NK-92 (cell line): Measurements from ENCODE around the gene CMPK1.
"Not testable (repeated sequence)": the region's sequence is repeated elsewhere in the genome, so short reads cannot be mapped to it uniquely, and the experiment has no call there.

ENCODE experiments used
- DNase-seq: peaks from one replicate; lab custom pipeline; 2025; ENCODE audit not compliant: unreplicated experiment; lab: John Stamatoyannopoulos, UW

The CMPK1 gene, protein sequence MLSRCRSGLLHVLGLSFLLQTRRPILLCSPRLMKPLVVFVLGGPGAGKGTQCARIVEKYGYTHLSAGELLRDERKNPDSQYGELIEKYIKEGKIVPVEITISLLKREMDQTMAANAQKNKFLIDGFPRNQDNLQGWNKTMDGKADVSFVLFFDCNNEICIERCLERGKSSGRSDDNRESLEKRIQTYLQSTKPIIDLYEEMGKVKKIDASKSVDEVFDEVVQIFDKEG

DNA sequence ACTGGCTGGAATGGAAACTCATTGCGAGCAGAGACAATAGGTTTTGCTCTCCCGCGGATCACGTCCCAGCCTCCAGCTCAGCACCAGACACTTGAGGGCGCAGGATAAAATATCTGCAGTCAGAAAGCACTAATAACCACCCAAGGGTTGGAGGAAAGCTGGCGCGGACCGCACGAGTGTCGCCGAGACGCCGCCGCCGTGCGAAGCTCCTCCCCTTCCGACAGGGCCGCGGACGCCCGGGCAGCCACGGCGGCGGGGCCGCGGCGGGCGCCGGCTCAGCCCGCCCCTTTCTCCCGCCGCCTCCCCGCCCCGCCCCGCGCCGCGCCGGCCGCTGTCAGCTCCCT lies at the start of gene CMPK1:
TSS of gene CMPK1 (plus strand) at position 213 of the 344 bp plus-strand sequence. CDS start 156 bp downstream, outside the sequence.
- DNase-seq: no peak

DNA sequence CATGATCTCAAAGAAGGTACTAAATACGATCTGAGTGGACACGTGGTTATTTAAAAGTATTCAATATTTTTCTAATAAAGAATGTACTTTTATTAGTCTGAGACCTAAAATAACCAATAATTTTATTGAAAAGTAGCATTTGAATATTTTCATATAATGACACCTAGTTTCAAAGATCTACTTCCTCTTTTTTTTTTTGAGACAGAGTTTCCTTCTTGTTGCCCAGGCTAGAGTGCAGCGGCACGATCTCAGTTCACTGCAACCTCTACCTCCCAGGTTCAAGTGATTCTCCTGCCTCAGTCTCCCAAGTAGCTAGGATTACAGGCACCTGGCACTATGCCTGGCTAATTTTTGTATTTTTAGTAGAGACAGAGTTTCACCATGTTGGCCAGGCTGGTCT lies 45.5 kb upstream of the CMPK1 start:
- DNase-seq: not testable (repeated sequence)

DNA sequence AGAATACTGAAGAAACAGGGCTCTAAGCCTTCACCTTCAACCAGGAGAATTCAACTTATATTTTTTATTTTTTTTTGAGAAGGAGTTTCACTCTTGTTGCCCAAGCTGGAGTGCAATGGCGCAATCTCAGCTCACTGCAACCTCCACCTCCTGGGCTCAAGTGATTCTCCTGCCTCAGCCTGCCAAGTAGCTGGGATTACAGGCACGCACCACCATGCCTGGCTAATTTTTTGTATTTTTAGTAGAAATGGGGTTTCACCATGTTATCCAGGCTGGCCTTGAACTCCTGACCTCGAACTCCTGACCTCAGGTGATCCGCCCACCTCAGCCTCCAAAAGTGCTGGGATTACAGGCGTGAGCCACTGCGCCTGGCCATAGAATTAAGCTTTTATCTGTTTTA lies 38.7 kb upstream of the CMPK1 start:
- DNase-seq: not testable (repeated sequence)

DNA sequence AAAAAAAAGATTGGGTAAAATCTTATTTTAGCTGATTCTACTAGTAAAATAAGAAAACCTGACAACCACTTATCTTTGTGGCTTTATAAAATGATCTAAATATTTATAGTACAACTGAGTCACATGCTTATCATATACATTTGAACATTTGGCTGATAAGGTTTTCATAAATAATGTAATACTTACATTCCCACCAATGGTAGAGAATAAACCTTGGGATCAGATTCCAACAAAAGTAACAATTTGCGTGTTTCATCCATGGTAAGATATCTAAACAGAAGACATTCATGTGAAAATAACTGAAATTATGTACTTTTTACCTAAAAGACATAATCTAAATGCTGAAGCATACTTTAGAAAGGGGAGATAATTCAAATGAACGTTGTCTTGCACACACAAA lies 38.0 kb upstream of the CMPK1 start:
- DNase-seq: no peak

DNA sequence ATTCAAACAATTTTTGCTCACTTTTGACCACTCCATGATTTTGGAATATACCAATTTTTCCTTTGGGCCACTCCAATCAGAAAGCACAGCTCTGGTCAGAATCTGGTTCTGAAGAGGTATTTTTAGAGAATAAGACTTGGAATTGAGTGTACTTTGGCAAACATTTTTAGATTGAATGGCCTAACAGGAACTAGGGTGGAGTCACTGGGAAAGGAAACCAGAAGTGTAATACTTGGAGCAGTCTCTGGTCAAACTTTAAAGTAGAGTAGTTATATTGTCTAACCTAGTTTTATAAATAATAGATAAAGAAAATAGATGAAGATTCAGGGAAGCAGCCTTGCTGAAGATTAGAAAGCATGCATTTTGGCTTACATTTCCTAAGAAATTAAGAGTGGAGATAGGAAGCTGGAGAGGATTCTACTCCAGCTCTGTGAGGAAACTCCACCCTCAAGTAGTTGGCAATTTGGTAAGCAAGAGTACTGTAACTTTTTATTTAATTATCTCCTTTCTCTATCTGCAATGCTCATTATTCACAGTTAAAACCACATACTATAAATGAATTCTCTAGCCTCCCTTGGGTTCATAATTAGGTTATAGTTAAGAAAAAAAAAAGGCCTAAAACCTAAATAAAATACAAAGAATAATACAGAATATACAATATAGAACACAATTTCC lies 35.4 kb upstream of the CMPK1 start:
- DNase-seq: no peak

DNA sequence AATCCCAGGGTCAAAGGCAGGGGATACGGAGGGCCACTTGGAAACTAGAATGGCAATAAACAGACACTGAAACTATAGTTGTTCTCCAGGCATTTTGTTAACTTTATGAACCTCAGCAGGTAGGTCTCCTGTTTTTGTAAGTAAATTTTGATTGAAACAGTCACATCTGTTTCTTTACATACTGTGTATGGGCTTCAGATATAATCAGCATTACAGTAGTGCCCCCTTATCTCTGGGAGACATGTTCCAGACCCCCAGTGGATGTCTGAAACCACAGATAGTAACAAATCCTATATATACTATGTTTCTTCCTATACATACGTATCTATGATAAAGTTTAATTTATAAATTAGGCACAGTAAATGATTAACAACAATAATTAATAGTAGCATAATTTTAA lies 31.1 kb upstream of the CMPK1 start:
- no peak for DNase-seq

DNA sequence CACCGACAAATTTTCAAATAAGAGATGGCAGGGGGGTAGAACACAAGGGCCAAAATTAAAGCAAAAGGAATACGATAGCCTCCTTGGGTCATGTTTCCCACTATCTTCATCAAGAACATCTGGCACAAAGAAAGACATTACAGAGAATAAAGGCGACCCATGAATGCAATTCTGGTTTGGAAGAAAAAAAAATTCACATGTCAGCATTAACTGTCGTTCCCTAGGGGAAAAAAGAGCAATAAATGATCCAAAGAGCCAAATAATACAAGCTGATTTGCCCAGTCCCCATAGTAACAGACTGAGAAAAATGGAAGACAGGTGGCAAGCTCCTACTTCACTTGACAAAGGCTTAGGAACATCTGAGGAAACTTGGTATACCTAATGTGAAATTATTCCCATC lies 24.2 kb upstream of the CMPK1 start:
- no peak for DNase-seq

DNA sequence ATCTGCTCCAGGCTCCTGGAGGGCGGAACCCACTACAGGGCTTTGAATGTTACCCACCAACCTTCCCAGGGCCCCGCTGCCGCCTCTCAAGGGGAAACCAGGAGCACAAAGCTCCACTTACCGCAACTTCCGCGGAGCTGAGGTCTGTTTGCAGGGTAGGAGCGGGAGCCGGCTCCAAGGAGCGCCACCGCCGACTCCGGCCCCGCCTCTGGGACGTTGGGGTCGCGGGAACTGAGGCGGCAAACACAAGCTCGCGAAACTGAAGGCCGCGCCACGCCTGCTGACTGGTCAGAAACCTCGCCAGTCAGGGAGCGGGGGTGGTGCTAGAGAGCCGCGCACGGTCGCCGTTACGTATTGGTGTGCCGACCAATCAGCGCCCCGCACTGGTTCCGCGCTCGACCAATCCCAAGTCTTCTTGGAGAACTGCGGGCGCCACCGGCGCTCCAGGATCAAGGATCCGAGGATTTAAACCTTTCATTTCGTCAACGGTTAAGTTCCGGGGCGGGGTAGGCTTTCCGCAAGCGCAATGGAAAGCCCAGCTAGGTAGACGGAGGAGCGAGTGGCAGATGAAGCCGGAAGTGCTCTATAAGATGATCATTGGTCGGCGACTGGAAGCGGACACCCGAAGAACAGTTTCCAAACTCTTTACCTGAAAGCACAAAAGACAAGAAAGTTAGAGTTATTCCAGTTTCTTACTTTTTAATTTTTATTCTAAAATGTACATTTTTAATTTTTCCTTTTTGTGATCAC lies 19.5 kb upstream of the CMPK1 start, which contains the start of gene STIL:
TSS of gene STIL (minus strand) at position 233 of the 750 bp plus-strand sequence. CDS start 3,828 bp downstream, outside the sequence.
- peak; percentile 85 for DNase-seq

DNA sequence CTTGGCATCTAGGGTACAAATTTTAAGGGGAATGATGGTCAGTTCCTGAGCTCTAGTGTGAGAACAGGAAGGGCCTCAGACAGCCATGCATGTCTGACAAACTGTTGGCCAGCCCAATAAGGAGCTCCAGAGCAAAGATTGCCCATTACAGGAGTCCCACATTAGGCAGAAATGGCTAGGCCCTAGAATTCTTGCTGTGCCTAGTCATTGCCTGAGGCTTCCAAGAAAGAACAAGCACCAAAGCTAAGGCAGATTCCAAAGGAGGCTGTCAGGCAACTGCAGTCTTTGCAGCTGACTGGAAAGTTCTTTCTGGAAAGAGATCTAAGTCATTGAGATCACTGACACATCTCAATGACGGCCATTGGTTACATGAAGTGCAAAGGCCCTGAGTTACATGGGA lies 15.7 kb upstream of the CMPK1 start:
- no peak for DNase-seq

DNA sequence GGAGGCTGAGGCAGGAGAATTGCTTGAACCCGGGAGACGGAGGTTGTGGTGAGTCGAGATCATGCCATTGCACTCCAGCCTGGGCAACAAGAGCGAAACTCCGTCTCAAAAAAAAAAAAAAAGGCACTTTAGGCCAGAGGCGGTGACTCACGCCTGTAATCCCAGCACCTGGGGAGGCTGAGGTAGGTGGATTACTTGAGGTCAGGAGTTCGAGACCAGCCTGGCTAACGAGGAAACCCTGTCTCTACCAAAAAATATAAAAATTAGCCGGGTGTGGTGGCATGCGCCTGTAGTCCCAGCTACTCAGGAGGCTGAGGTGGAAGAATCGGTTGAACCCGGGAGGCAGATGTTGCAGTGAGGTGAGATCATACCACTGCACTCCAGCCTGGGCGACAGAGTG lies 13.6 kb upstream of the CMPK1 start:
- DNase-seq: not testable (repeated sequence)

DNA sequence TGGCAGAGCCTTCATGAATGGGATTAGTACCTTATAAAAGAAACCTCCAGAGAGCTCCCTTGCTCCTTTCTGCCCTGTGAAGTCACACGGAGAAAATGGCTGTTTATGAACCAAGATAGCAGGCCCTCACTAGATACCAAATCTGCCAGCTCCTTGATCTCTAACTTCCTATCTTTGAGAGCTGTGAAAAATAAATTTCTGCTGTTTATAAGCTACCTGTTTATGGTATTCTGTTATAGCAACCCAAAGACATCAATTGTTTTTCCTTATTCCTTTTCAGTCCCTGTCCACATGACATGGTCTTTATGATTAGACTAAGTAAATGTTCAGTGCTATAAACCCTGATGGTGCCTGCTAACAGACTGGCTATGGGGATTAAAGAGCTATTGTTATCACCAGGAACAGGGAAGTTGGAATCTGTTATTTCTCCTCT lies 10.0 kb upstream of the CMPK1 start:
- DNase-seq: no peak

DNA sequence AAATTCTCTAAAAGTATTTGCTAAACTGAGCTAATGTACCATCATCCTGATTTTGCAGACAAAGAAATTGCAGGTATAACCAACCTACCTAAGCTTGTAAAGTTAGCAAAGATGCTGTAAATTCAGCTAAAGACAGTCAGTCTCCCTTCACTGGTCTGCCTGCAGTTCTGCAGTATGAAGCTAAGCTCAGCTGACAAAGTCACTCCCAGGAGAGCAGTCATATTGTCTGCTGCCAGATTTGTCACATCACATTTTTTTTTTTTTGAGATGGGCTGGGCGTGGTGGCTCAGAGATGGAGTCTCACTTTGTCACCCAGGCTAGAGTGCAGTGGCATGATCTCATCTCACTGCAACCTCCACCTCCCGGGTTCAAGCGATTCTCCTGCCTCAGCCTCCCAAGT lies 8.9 kb upstream of the CMPK1 start:
- no peak for DNase-seq

DNA sequence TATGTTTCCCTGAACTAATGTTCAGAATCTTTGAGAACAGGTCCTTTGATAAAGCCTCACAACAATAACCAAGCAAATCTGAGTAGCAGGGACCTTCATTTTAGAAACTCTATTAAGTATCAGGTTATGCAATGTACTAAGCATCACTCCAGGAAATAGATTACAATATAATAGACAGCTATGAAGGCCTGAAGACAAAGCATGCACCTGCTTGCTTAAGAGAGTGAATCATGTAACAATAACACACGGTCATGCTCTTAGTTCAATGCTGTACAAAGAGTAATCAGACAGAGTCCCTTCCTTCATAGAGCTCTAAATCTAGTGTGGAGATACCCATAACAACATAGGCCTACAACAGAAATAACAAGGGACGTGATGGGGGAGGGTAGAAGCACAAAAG lies 8.1 kb upstream of the CMPK1 start:
- DNase-seq: no peak

DNA sequence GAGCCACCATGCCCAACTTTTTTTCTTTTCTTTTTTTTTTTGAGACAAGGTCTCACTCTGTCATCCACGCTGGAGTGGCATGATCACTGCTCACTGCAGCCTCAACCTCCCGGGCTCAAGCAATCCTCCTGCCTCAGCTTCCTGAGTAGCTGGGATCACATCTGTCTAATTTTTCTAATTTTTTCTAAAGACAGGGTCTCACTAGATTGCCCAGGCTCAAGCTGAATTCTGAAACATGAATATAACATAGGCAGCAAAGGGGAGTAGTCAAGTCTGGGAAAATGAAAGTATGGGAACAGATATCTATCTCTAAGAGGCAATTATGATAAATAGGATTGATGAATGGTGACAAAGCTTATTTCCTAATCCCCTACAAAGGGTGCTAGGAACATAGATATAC lies 7.3 kb upstream of the CMPK1 start:
- no peak for DNase-seq

DNA sequence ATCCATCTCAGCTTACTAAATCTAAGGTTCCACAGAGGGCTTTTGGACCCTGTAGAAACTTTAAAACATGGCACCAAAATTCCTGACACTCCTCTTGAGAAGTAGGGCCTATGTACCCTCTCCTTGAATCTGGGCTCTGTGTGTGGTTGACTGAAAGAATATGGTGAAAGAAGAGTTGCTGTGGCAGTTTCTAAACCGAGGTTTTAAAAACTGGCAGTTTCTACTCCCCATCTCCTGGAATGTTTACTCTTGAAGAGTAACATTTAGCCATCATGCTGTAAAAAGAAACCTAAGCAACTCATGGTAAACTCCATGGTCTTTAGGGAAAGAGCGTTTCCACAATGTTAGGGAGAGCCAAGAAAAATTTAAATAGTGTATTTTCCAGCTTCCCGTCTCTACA lies 4.6 kb upstream of the CMPK1 start:
- DNase-seq: no peak

DNA sequence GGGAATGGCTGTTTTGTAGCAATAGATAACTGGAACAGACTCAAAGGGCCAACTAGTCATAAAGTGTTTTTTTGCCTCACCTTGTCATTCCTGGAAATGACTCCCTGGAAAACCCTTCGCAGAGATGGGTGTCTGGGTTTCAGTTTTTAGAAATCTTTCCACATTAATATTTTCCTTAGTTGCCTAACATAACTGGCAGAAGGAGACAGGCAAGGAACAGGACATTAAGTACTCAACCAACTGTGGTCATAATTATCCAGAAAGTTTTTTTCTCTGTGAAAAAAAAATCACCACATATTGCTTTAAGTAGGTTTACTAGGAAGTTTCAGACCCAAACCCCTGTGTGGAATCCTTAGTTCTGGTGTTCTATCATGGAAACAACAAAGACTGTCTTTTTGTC lies 3.4 kb upstream of the CMPK1 start:
- DNase-seq: no peak

DNA sequence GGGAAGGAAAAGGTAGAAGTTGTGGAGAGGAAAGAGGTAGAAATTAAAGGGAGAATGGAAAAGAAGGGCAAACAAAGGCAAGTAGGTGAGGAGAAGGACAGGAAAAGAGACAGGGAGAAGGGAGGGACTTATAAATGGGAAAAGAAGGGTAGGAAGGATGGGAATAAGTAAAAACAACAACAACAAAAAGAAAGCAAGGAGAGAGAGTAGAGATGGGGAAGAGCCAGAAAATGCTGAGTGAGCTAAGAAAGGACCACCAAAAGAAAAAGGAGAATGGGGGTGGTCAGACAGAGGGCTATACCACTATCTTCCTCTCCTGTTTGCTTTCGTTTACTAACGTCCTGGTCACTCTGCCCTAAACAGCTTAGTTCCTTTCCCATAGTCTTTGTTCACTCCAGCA lies 1.7 kb upstream of the CMPK1 start:
- DNase-seq: no peak

DNA sequence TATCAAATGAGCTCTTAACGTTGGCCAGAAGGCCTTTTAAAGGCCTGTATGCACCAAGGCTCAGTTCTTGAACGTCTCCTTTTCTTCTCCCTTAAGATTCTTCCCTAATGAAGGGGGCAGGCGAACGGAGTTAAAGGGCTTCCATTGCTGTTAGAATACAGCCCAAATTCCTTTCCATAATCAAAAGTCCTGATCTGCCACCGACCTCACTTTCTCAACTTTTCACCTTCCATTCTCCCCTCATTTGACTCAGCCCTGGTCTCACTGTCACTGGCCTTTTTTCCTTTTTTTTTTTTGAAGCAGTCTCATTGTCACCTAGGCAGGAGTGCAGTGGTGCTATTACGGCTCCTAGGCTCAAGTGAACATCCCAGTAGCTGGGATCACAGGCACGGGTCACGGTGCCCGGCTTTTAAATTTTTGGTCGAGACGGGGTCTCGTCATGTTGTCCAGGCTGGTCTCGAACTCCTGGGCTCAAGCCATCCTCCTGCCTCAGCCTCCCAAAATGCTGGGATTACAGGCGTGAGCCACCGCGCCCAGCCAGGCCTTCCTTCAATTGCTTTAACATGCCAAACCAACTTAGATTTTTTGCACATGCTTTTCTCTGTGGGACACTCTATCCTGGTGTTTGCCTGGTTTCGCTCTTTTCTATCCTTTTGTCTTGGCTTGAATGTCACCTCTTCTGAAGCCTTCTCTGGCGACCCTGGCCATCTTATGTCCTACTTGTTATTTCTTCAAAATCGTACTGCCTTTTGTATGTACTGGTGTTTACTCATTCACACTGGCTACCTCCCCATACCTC lies 612 bp upstream of the CMPK1 start:
- DNase-seq: no peak

DNA sequence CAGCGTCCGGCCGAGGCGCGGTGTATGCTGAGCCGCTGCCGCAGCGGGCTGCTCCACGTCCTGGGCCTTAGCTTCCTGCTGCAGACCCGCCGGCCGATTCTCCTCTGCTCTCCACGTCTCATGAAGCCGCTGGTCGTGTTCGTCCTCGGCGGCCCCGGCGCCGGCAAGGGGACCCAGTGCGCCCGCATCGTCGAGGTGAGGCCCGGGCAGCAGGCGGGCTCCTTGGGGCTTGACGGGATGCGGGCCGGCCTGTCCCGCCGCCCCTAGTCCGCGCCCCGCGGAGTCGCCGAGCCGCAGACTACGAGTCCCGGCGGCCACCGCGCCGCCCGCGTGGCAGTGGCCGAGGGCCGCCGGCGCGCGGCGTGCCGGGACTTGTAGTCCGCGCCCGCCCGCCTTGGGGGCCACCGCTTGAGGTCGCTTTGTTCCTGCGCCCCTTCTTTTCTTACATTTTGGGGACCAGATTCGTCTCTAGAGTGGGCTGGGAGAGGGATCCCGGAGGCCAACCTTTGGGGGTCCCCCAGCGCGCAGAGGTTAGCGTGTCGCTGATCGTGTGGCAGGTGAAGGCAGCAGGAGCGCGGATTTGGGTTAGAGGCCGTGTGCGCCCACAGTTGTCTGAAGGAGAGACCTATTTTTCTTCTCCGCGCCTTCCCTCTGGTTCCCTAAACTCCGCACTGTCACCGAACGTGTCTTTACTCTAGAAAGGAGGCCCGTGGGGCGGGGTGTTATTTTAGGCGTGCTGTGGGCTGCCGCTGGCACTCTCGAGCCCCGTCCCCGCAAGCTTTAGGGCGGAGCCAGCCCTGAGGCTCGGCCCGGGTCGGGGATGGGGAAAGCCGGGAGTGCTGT lies 553 bp downstream of the CMPK1 start:
- no peak for DNase-seq

DNA sequence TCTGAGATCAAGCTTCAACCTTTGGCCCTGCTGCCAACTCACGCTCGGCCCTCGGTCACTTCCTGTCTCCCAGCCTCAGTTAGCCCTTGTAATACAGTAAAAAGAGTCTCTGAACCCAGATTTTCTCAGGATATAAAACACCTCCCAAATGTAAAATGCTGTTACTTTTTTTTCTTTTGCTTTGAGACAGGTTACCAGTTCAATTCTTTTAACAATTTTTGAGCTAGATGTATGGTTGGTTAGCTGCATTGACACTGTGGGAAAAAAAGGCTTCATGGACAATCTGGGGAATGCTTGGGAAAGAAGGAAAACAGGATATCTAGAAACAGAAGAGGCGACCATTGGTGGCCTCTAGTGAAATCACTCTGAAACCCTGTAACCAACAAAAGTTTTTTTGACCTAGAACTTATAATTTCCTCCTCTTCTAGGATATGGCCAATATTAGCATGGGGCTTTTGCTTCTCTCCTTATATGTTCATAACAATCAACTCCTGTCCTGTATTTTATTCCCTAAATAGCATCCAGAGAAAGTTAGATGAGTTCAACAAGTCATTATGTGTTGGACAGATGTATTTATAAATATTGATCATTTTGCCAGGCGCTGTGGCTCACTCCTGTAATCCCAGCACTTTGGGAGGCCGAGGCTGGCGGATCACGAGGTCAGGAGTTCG lies 1.3 kb downstream of the CMPK1 start:
- no peak for DNase-seq
